Sigmoid colon (tissue), 7 donors: ENCODE data around the gene FTCD. TPM values are rescaled to one million over a fixed set of nuclear protein-coding genes. Genes with fewer than 3 reads are reported as not detected.

Source experiments
- DNase-seq: peaks from one replicate; pipeline ENCODE4 v3.0.0-alpha.2; 2019
- H3K27ac ChIP-seq, 4 donors: fragments of 200-600 bp; sonication (generic); one replicate each; pipeline ENCODE4 v1.5.1; 2016 to 2019; ENCODE audit warnings: mild to moderate bottlenecking in 1 of 4
- H3K27me3 ChIP-seq, 3 donors: fragments of 200-600 bp; sonication (generic); one replicate each; pipeline ENCODE4 v1.5.1; 2019; ENCODE audit warnings: mild to moderate bottlenecking in 1 of 3
- H3K36me3 ChIP-seq, 4 donors: fragments of 200-600 bp; sonication (generic); one replicate each; pipeline ENCODE4 v1.5.1; 2016 to 2019
- H3K4me1 ChIP-seq, 4 donors: fragments of 200-600 bp; sonication (generic); one replicate each; pipeline ENCODE4 v1.5.1; 2017 to 2019
- H3K4me3 ChIP-seq, 4 donors: fragments of 200-600 bp; sonication (generic); one replicate each; pipeline ENCODE4 v1.5.1; 2017 to 2019; ENCODE audit warnings: mild to moderate bottlenecking in 2 of 4, moderate library complexity in 1 of 4
- H3K9me3 ChIP-seq, 4 donors: fragments of 200-600 bp in 3 of 4; sonication (generic) in 3 of 4; one replicate each; pipeline versions ENCODE4 v1.5.1 to v1.6.1; 2013 to 2019
- EP300 ChIP-seq, 4 donors: sonication (generic); formaldehyde crosslinking; IDR thresholded peaks; one replicate each; pipeline ENCODE4 v1.6.1; 2017; ENCODE audit warnings: antibody characterized with exemption in 4 of 4
- POLR2A ChIP-seq, 2 donors: fragments of 450-650 bp; IDR thresholded peaks; one replicate each; pipeline ENCODE4 v1.6.1; 2016; ENCODE audit warnings: antibody characterized with exemption in 2 of 2, mild to moderate bottlenecking in 2 of 2, moderate library complexity in 2 of 2
- POLR2AphosphoS5 ChIP-seq, 4 donors: sonication (generic); formaldehyde crosslinking; IDR thresholded peaks; one replicate each; pipeline ENCODE4 v1.6.1; 2017; ENCODE audit warnings: antibody characterized with exemption in 4 of 4
- WGBS, 2 donors: extraction: QIAGEN DNeasy Blood & Tissue Kit; methylation state at CpG; one replicate each; pipeline ENCODE4 v1.1.7; 2013; 5-methylcytosine and 5-hydroxymethylcytosine counted together
- intact Hi-C: fragments of 100-400 bp; cut with DNase I; formaldehyde crosslinking; loops from one replicate; pipeline ENCODE4 v1.15.1; 2023
- polyA plus RNA-seq, 3 donors: library from polyadenylated mRNA; stranded (reverse); fragments of 200-250 nt; gene quantifications; one replicate each; pipeline ENCODE4 v1.2.3, GENCODE V29; 2013
- total RNA-seq, 4 donors: library from RNA; depleted of rRNA; stranded (reverse); fragments of >200 nt; gene quantifications; one replicate each; pipeline ENCODE4 v1.1.0, GENCODE V29; 2016
- TF ChIP-seq, protein P1 (sequence below), 4 experiments: fragments of 450-650 bp in 3 of 4; fragments of 200-600 bp in 1 of 4; IDR thresholded peaks; one replicate each; pipeline ENCODE4 v1.5.1; 2016 to 2019; ENCODE audit warnings: antibody characterized with exemption in 4 of 4, mild to moderate bottlenecking in 3 of 4, moderate library complexity in 2 of 4
- donor health status: healthy with polysubstance abuse.
- donor health status: Bipolar disorder and iron deficiency.
- donor health status: healthy.

Gene FTCD
- total and polyA plus RNA-seq, 7 donors = 0.20 to 1.4 TPM; not detected in 5

- 96% methylated on average over 14 of the region's 14 CpGs for WGBS, 2 donors
- DNase-seq = no peak
- peaks cover 12 to 57% (median 16%) of the 10 kb centered on the region in 4 donors for H3K36me3 ChIP-seq
Measured at GRCh38 chr21:46189959-46190490, 34.6 kb upstream of the FTCD start.

DNA sequence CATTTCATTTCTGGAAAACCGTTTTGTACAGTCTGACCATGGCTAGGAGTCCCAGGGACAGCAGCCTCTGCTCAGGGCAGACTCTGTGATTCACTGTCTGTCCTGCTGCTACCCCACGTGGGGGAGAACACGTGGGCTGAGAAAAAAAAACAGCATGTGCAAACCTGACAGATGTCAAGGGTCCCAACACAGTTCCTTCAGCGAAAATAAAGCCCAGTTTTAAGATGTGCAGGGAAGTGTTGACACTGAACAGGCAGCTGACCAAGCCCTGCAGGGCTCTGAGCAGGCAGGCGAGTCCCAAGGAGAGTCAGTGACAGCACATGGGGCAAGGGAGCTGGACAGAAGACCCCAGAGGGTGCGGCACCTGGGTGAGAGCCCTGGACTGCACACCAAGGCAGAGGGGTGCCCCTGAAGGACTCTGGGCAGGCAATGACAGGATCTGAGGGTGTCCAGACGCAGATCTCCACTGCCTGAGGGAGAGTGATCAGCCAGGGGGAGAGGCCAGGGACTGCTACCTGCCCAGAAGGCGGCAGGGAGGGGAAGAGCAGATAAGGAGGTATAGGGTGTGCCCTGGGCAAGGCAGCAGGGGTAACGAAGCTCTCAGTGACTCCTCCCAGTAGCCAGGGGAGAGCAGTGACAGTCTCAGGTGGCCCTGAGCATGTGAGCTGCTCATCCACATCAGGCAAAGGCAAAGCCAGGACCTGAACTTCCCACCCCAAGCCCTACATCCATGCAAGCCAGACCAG is 34.0 kb upstream of the FTCD start:
- Histone ChIP-seq H3K27me3 (peaks cover 0 to 9% (median 0%) of the 10 kb centered on the region in 3 donors), H3K27ac (peak overlapping the region; percentile 52 to 77 (median 63)), H3K4me3 (no peak overlapping the region), H3K4me1 (peaks cover 0 to 26% (median 19%) of the 10 kb centered on the region in 4 donors), H3K9me3 (no peaks in the 10 kb centered on the region), H3K36me3 (peaks cover 8 to 51% (median 12%) of the 10 kb centered on the region in 4 donors)
- intact Hi-C loops = no loop called here
- TF ChIP-seq POLR2A (IDR thresholded peaks at IDR 0.05) (no peak), POLR2AphosphoS5 (IDR thresholded peaks at IDR 0.05) (no peak), EP300 (IDR thresholded peaks at IDR 0.05) (no peak)
- TF ChIP-seq, protein P1, sequence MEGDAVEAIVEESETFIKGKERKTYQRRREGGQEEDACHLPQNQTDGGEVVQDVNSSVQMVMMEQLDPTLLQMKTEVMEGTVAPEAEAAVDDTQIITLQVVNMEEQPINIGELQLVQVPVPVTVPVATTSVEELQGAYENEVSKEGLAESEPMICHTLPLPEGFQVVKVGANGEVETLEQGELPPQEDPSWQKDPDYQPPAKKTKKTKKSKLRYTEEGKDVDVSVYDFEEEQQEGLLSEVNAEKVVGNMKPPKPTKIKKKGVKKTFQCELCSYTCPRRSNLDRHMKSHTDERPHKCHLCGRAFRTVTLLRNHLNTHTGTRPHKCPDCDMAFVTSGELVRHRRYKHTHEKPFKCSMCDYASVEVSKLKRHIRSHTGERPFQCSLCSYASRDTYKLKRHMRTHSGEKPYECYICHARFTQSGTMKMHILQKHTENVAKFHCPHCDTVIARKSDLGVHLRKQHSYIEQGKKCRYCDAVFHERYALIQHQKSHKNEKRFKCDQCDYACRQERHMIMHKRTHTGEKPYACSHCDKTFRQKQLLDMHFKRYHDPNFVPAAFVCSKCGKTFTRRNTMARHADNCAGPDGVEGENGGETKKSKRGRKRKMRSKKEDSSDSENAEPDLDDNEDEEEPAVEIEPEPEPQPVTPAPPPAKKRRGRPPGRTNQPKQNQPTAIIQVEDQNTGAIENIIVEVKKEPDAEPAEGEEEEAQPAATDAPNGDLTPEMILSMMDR (IDR thresholded peaks at IDR 0.05) = no peak
- peak; percentile 65 for DNase-seq
- 85 to 86% methylated on average over 9 of the region's 9 CpGs for WGBS, 2 donors

More at GRCh38 chr21:46189959-46190490, 34.6 kb upstream of the FTCD start:
- Histone ChIP-seq H3K27me3 (peaks cover 0 to 3% (median 0%) of the 10 kb centered on the region in 3 donors), H3K27ac (peak overlapping the region in 2 of 4 donors; percentile 57 to 69), H3K4me3 (no peak overlapping the region), H3K9me3 (no peaks in the 10 kb centered on the region), H3K4me1 (peaks cover 0 to 23% (median 19%) of the 10 kb centered on the region in 4 donors)
- intact Hi-C loops = no loop called here
- TF ChIP-seq EP300 (IDR thresholded peaks at IDR 0.05) = no peak
- TF ChIP-seq, protein P1 (IDR thresholded peaks at IDR 0.05) = no peak
- TF ChIP-seq POLR2AphosphoS5 (IDR thresholded peaks at IDR 0.05) = no peak
- no peak for TF ChIP-seq POLR2A (IDR thresholded peaks at IDR 0.05)

DNA sequence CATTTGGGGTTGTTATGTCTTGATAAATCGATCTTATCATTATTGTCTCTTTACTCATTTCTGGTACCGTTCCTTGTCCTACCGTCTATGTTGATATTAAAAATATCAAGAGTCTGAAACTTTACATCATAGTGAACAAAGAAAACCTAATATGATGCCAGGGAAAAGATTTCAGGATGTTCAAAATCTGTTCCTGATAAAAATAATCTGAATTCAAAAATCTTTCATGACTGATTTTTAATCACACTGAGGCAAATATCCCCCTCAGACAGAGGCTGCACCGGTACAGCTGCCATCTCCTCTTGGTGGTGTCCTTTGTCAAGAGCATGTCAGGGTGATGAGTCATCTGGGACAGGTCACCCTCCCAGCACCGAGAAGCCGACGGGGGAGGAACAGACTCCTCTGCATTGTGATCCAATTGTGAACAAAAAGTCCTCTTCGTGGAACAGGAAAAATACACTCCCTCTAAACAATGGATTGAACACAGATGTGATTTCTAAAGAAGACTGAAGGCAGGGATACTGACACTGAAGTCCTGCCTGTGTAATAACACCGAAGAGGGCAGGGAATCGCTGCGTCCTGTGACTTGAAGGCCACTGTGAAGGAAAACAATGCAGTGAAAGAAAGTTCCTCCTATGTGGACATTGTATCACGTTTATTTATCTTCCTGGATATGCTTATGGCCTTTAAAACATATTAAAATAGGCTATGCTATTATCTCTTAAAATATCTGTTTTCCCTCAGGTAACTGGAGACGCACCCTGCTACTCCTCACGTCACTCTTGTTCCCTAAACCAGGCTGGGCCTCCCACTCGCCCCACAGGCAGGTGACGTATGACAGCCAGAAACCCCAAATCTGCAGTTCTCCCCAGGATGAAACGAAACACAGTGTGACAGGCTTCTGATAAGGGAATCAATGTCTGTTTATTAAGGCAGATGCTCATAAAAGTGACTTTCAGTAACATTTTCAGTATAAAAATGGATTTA is 33.1 kb upstream of the FTCD start:
- 65 to 66% methylated on average over 17 of the region's 17 CpGs for WGBS, 2 donors
- no peak overlapping the region for H3K4me3 ChIP-seq
- H3K27me3 ChIP-seq = peaks cover 0 to 9% (median 0%) of the 10 kb centered on the region in 3 donors
- peak overlapping the region; percentile 52 to 77 (median 63) for H3K27ac ChIP-seq
- H3K36me3 ChIP-seq = peaks cover 0 to 42% (median 3%) of the 10 kb centered on the region in 4 donors
- peaks cover 0 to 26% (median 23%) of the 10 kb centered on the region in 4 donors for H3K4me1 ChIP-seq
- peak; percentile 86 for DNase-seq
- intact Hi-C loops = no loop called here
- peak; percentile 11 to 53 (median 32) for TF ChIP-seq POLR2AphosphoS5 (IDR thresholded peaks at IDR 0.05)
- TF ChIP-seq, protein P1 (IDR thresholded peaks at IDR 0.05) = no peak
- H3K9me3 ChIP-seq = no peaks in the 10 kb centered on the region

DNA sequence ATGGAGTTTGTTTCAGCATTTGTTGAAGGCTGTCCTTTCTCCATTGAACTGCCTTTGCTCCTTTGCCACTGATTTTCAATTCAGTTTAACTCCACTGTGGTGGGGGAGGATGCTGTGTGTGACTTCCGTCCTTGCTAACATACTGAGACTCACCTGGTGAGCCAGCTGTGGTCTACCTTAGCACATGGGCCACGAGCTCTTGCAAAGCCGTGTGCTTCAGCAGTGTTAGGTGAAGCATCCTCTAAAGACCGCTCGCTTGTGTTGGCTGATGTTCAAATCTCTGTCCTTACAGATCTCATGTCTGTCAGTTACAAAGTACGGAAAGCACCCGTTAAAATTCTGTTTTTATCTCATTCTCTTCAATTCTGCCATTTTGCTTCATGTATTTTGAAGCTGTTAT is 32.4 kb upstream of the FTCD start:
- intact Hi-C loops = no loop called here
- peak overlapping the region in 3 of 4 donors; percentile 57 to 77 (median 69) for H3K27ac ChIP-seq
- H3K4me1 ChIP-seq = peaks cover 0 to 29% (median 26%) of the 10 kb centered on the region in 4 donors
- TF ChIP-seq POLR2A (IDR thresholded peaks at IDR 0.05) (no peak), POLR2AphosphoS5 (IDR thresholded peaks at IDR 0.05) (no peak), EP300 (IDR thresholded peaks at IDR 0.05) (no peak)
- TF ChIP-seq, protein P1 (IDR thresholded peaks at IDR 0.05) = no peak
- no peaks in the 10 kb centered on the region for H3K9me3 ChIP-seq
- no peak overlapping the region for H3K4me3 ChIP-seq
- 90 to 94% methylated on average over 7 of the region's 7 CpGs for WGBS, 2 donors
- no peak for DNase-seq
- peaks cover 0 to 37% (median 2%) of the 10 kb centered on the region in 4 donors for H3K36me3 ChIP-seq
- peaks cover 0 to 9% (median 0%) of the 10 kb centered on the region in 3 donors for H3K27me3 ChIP-seq
